Stimulated activated CD4-positive, alpha-beta T cell treated with anti-CD3 and anti-CD28 coated beads, Interleukin-15, amount 100 ng/mL, for 48 hours (primary cell): ENCODE results near the gene CXCL5.
"Not testable (repeated sequence)": the region's sequence is repeated elsewhere in the genome, so short reads cannot be mapped to it uniquely, and the experiment has no call there.

Experiments used
- DNase-seq, 2 donors: peaks; one replicate each; pipeline ENCODE4 v3.0.0-alpha.2; 2020; ENCODE audit warnings: low read depth in 2 of 2

The CXCL5 gene

GRCh38 chr4:73970945-73971344, 27.5 kb downstream of the CXCL5 start:
- no peak for DNase-seq

GRCh38 chr4:73970011-73970410, 28.5 kb downstream of the CXCL5 start:
- no peak for DNase-seq

- no peak for DNase-seq
Measured at GRCh38 chr4:73967866-73968265, 30.6 kb downstream of the CXCL5 start.

- DNase-seq, result no peak
Measured at GRCh38 chr4:73964862-73965611, 33.4 kb downstream of the CXCL5 start.

- DNase-seq, result no peak
Measured at GRCh38 chr4:73962724-73963123, 35.8 kb downstream of the CXCL5 start.

- DNase-seq, result not testable (repeated sequence)
Measured at GRCh38 chr4:73959041-73959440, 39.4 kb downstream of the CXCL5 start.

- no peak for DNase-seq
Measured at GRCh38 chr4:73952352-73952751, 46.1 kb downstream of the CXCL5 start.

GRCh38 chr4:73950376-73950920, 48.0 kb downstream of the CXCL5 start:
- DNase-seq, result not testable (repeated sequence)

- DNase-seq, result no peak
Measured at GRCh38 chr4:73948990-73949706, 49.3 kb downstream of the CXCL5 start.

GRCh38 chr4:73948291-73948690, 50.2 kb downstream of the CXCL5 start:
- DNase-seq, result no peak

- DNase-seq, result no peak
Measured at GRCh38 chr4:73947239-73947985, 51.1 kb downstream of the CXCL5 start.

- DNase-seq, result no peak
Measured at GRCh38 chr4:73945674-73946449, 52.6 kb downstream of the CXCL5 start.
